NCI-H446 (cell line): ENCODE results near the gene MR1.

Source experiments
- DNase-seq, 2 experiments: peaks; one replicate each; lab custom pipeline; 2025; lab: John Stamatoyannopoulos, UW

MR1 gene

GRCh38 chr1:181064011-181064623 lies 30.3 kb downstream of the MR1 start:
- no peak for DNase-seq

DNA sequence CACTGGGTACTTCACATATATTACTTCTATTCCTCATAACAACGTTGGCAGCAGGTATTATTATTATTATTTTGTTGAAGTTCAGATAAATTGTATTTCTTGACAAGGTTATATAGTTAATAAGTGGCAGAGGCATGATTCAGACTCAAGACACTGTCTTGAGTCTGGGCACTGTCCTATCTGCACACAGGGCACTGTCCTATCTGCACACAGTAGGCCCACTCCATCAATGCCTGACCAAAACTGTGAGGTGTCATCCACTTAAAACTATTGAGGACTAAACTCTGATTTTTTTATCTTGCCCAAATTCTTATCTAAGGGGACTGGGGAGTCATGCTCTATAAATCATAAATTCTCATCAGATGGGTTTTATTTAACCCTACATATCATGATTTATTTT lies 30.9 kb downstream of the MR1 start:
- DNase-seq: no peak

GRCh38 chr1:181073638-181074037 lies 39.9 kb downstream of the MR1 start:
- no peak for DNase-seq

DNA sequence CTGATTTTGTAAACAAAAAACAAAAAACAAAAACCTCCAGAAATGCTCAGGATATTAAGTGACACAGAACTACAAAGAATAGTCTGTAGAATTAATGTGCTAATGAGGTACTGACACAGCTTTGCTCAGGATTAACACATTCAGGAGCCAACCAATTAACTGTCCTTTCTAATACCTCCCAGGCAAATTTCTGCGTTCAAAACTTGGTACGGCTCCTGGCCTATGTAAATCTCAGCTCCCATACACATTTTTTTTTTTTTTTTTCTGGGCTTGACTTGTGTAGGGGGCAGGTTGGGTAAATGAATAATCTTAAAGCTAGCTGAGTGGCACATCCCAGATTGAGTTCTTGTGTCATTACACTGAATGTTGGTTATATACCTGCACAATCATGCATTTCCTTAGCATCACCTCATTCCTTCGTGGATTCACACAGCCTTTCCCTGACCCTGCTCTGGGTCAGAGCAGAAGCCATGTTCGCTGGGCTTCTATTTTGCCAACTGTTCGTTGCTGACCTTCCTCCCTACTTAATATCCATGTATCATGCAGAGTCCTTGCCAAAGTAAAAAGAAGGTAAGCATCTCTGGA lies 42.1 kb downstream of the MR1 start:
- no peak for DNase-seq

GRCh38 chr1:181076852-181077251 lies 43.1 kb downstream of the MR1 start:
- DNase-seq: no peak

- no peak for DNase-seq
These were observed 43.9 kb downstream of the MR1 start for GRCh38 chr1:181077576-181078242.

DNA sequence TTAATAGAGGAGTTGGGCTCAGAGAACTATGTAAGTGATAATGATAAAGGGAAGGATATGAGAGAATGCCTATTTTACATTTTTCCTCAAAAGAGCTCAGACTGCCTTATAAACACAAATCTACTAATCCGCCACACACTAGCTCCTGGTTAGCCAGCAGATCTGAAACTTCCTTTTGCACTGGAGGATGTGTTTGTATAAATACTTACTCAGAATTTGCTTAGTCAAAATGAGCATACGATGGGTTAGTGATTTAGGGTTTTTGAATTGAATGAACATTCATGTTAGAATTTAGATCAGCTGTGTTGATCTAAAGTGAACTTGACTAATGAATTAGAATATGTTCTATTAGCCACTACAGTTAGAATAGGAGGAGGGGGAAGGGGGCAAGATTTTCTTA lies 45.6 kb downstream of the MR1 start:
- no peak for DNase-seq

- no peak for DNase-seq
These were observed 46.1 kb downstream of the MR1 start for GRCh38 chr1:181079920-181080319.

- no peak for DNase-seq
These were observed 46.8 kb downstream of the MR1 start for GRCh38 chr1:181080556-181080955.

DNA sequence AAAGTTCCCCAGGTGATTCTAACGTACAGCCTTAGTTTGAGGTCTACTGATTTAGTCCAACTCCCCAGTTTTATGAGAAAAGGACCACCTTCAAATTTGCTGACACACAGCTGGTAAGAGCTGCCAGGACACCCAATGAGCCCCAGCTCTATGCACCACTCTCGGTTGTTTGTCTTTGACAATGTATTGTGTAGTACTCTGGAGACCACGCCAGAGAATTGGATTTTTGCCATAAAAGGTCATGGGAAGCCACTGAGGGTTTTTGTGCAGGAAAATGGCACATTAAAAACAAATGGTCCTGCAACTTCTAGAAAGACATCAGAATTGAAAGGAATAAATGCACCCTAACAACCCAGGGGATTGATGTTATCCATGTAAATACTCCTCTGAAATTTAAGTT lies 47.6 kb downstream of the MR1 start:
- DNase-seq: no peak

GRCh38 chr1:181083842-181084605 lies 50.2 kb downstream of the MR1 start:
- DNase-seq: no peak

DNA sequence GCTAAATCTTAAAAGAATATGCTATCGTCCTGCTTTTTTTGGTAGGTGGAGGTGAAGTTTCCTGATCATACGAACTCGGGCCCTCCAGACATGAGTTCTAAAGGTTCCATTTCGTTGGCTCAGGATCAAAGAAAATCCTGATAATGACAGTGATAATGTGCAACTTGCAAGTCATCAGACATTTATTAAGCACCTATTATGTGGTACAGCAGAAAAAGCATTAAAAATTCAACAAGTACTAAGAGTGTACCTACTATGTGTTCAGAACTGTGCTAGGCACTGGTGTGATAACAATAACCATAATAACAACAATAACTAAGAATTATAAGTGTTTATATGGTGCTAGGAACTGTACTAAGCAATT lies 50.8 kb downstream of the MR1 start:
- no peak for DNase-seq

- no peak for DNase-seq
These were observed 52.3 kb downstream of the MR1 start for GRCh38 chr1:181086091-181086490.

DNA sequence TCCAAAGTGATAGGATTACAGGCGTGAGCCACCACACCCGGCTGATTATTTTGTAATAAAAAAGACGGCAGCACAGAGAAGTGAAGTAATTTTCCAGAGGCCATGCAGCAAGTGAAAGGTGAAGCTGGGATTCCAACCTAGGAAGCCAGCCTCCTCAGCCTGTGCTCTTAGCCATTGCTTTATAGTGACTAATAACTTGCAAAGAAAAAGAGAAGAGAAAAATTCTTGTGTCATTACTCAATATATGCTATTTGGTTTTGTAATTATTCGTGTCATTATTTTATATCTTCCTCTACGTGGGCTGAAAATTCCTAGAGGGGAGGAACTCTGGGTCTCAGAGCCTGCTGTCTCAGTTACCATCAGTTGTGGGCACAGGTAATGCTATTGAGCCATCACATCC lies 53.1 kb downstream of the MR1 start:
- DNase-seq: no peak

DNA sequence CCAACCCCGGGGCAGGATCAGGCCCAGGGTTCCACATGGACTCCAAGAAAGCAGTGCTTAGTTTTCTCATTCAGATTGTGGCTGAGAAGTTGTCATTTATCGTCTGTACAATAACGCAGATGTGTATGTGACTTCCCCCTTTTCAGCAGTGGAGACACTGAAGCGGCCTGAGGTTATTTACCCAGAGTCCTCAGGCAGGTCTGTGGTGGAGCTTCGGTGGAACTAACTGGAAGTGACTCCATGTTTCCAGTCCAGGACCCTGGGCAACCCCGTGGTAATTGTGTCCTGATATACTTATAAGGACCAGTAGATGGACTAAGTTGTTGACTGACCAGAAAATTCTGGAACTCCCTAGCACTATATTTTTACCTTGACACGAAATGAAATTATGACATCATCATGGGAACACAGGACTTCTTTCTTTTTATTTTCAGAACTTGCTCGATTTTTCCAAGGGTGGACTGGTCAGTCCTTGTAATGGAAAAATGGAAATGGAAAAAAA lies 53.7 kb downstream of the MR1 start:
- no peak for DNase-seq

- DNase-seq: peak; percentile 97 to 99
These were observed 54.6 kb downstream of the MR1 start, which contains the start of gene IER5 for GRCh38 chr1:181088079-181089016. Gene IER5, plus strand, starts transcription at chr1:181088700. Its CDS starts 203 bp downstream, at chr1:181088903.

DNA sequence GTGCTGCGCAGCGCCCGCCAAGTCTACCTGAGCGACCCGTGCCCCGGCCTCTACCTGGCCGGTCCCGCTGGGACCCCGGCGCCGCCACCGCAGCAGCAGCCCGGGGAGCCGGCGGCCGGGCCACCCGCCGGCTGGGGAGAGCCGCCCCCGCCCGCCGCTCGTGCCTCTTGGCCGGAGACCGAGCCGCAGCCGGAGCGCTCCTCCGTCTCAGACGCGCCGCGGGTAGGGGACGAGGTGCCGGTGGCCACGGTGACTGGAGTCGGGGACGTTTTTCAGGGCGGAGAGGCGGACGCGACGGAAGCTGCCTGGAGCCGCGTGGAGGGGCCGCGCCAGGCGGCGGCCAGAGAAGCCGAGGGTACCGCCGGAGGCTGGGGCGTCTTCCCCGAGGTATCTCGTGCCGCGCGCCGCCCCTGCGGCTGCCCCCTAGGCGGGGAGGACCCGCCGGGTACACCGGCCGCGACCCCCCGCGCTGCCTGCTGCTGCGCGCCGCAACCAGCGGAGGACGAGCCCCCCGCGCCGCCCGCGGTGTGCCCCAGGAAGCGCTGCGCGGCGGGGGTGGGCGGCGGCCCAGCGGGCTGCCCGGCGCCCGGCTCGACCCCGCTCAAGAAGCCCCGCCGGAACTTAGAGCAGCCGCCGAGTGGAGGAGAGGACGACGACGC lies 55.4 kb downstream of the MR1 start:
- DNase-seq: no peak

- DNase-seq: peak in 1 of 2 experiments; percentile 49
These were observed 56.1 kb downstream of the MR1 start for GRCh38 chr1:181089676-181090544.

DNA sequence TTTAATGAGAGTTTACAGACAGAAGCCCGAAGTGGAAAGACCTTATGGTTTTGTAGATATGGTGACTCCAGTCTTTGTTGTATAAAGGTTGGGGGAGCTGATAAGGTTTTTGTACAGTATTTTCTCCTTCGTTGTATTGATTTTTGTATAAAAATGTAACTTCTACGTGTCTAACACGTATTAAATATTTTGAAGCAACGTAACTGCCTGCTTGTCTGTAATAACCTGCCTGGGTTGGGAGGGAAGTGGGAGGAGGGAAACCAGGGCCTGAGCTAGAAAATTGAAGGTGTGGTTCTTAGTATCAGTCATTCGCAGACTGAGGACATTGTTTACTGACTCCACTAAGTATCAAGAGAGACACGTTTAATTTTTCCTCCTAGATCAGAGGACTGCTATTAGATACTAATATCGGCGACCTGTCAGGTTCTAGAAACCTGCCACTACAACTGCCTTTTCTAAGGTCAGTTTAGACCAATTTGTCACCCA lies 56.9 kb downstream of the MR1 start:
- no peak for DNase-seq
